ENCODE data around the gene PHOSPHO1.
"Not testable (repeated sequence)": the region's sequence is repeated elsewhere in the genome, so short reads cannot be mapped to it uniquely, and the experiment has no call there.

PHOSPHO1 gene

GRCh38 chr17:49230636-49231562 is at the start of gene PHOSPHO1:
Gene PHOSPHO1, minus strand, starts transcription at chr17:49230787. Its CDS starts 4,096 bp downstream, at chr17:49226691.
- intact Hi-C loops (cut with DNase I; ENCODE audit: low total_unique reads), result no loop called here
- peaks cover 0 to 45% of the 10 kb centered on the region in 2 donors for H3K27me3 ChIP-seq
- DNase-seq, result peak; percentile 63 to 82
- H3K27ac ChIP-seq, result no peak within 1 kb of the TSS
- H3K4me3 ChIP-seq, result peak within 1 kb of the TSS; percentile 37 to 50
- peaks cover 0 to 20% (median 14%) of the 10 kb centered on the region in 4 donors for H3K4me1 ChIP-seq
- H3K36me3 ChIP-seq, result no peaks in the 10 kb centered on the region
- H3K9me3 ChIP-seq, result no peaks in the 10 kb centered on the region
- no peak for TF ChIP-seq CTCF (IDR thresholded peaks at IDR 0.05)

- Histone ChIP-seq H3K27ac (no peak overlapping the region), H3K27me3 (no peaks in the 10 kb centered on the region), H3K36me3 (no peaks in the 10 kb centered on the region), H3K4me1 (no peaks in the 10 kb centered on the region), H3K9me3 (no peaks in the 10 kb centered on the region), H3K4me3 (no peak overlapping the region)
- intact Hi-C loops (cut with DNase I; ENCODE audit: low total_unique reads), result no loop called here
- no peak for TF ChIP-seq CTCF (IDR thresholded peaks at IDR 0.05)
- DNase-seq, result peak in 1 of 2 donors; percentile 43
Observed at GRCh38 chr17:49280061-49280460, 49.5 kb upstream of the PHOSPHO1 start.

- H3K27me3 ChIP-seq; H3K9me3 ChIP-seq; H3K4me3 ChIP-seq; H3K4me1 ChIP-seq; intact Hi-C loops (cut with DNase I; ENCODE audit: low total_unique reads); H3K27ac ChIP-seq; H3K36me3 ChIP-seq: not testable (repeated sequence)
- peak in 1 of 2 donors; percentile 40 for DNase-seq
Observed at GRCh38 chr17:49279263-49280015, 48.9 kb upstream of the PHOSPHO1 start.

- TF ChIP-seq CTCF (IDR thresholded peaks at IDR 0.05), result no peak
- intact Hi-C loops (cut with DNase I; ENCODE audit: low total_unique reads), result no loop called here
- H3K4me1 ChIP-seq, result no peaks in the 10 kb centered on the region
Observed at GRCh38 chr17:49278076-49278475, 47.5 kb upstream of the PHOSPHO1 start.

GRCh38 chr17:49277638-49278037 is 47.1 kb upstream of the PHOSPHO1 start:
- peak in 1 of 2 donors; percentile 33 for DNase-seq
- intact Hi-C loops (cut with DNase I; ENCODE audit: low total_unique reads), result no loop called here
- no peak for TF ChIP-seq CTCF (IDR thresholded peaks at IDR 0.05)
- no peak overlapping the region for H3K4me3 ChIP-seq
- H3K9me3 ChIP-seq, result no peaks in the 10 kb centered on the region
- no peaks in the 10 kb centered on the region for H3K4me1 ChIP-seq
- H3K27ac ChIP-seq, result no peak overlapping the region
- H3K27me3 ChIP-seq, result no peaks in the 10 kb centered on the region
- no peaks in the 10 kb centered on the region for H3K36me3 ChIP-seq

More at GRCh38 chr17:49278076-49278475, 47.5 kb upstream of the PHOSPHO1 start:
- no peak overlapping the region for H3K27ac ChIP-seq
- no peaks in the 10 kb centered on the region for H3K36me3 ChIP-seq
- no peaks in the 10 kb centered on the region for H3K9me3 ChIP-seq
- DNase-seq, result peak in 1 of 2 donors; percentile 9
- H3K4me3 ChIP-seq, result no peak overlapping the region
- no peaks in the 10 kb centered on the region for H3K27me3 ChIP-seq

- H3K27ac ChIP-seq; intact Hi-C loops (cut with DNase I; ENCODE audit: low total_unique reads); H3K4me1 ChIP-seq: not testable (repeated sequence)
Observed at GRCh38 chr17:49275981-49276380, 45.4 kb upstream of the PHOSPHO1 start.

More at GRCh38 chr17:49275981-49276380, 45.4 kb upstream of the PHOSPHO1 start:
- not testable (repeated sequence) for DNase-seq, H3K9me3 ChIP-seq, H3K4me3 ChIP-seq, H3K36me3 ChIP-seq, H3K27me3 ChIP-seq
